GM12891 (cell line): Measurements from ENCODE around the gene ATG7.

Source experiments
- DNase-seq: peaks from one replicate; pipeline ENCODE4 v3.0.0; 2011; ENCODE audit warnings: low spot score; ENCODE audit not compliant: insufficient read length
- FAIRE-seq: peaks from 2 replicates; lab custom pipeline; 2011; peaks lifted over from hg19 to GRCh38; lab: Jason Lieb, UNC
- PAX5 ChIP-seq: IDR thresholded peaks from 2 replicates; pipeline ENCODE4 v1.6.1; 2011; ENCODE audit warnings: low read length, moderate library complexity, mild to moderate bottlenecking; ENCODE audit not compliant: insufficient read depth, severe bottlenecking
- POLR2A ChIP-seq: IDR thresholded peaks from 2 replicates; pipeline ENCODE4 v1.6.1; 2011; ENCODE audit warnings: low read depth, low read length, control low read depth
- POLR2AphosphoS5 ChIP-seq: IDR thresholded peaks from 2 replicates; pipeline ENCODE4 v1.6.1; 2011; ENCODE audit warnings: low read depth, low read length, control low read depth
- POU2F2 ChIP-seq: IDR thresholded peaks from 2 replicates; pipeline ENCODE4 v1.6.1; 2011; ENCODE audit warnings: low read depth, mild to moderate bottlenecking, control low read depth, low read length, moderate library complexity
- SPI1 ChIP-seq: IDR thresholded peaks from 2 replicates; pipeline ENCODE4 v1.6.1; 2011; ENCODE audit warnings: low read depth, low read length, control low read depth
- TAF1 ChIP-seq: IDR thresholded peaks from 2 replicates; pipeline ENCODE4 v1.6.1; 2011; ENCODE audit warnings: low read depth, low read length, control low read depth

Gene ATG7

GRCh38 chr3:11583235-11583634 lies 311.0 kb downstream of the ATG7 start:
- FAIRE-seq (no peak), DNase-seq (no peak)
- TF ChIP-seq POLR2A (no peak), SPI1 (no peak), PAX5 (no peak), TAF1 (no peak), POU2F2 (no peak), POLR2AphosphoS5 (no peak)

- TF ChIP-seq POLR2AphosphoS5 (no peak), SPI1 (no peak), POLR2A (no peak), POU2F2 (no peak), PAX5 (no peak), TAF1 (no peak)
- DNase-seq = no peak
- FAIRE-seq = no peak
These were observed 311.4 kb downstream of the ATG7 start for GRCh38 chr3:11583638-11584046.

- FAIRE-seq = no peak
- TF ChIP-seq POLR2AphosphoS5 = no peak
- no peak for TF ChIP-seq POU2F2
- no peak for TF ChIP-seq PAX5
- no peak for TF ChIP-seq POLR2A
- no peak for TF ChIP-seq TAF1
- no peak for TF ChIP-seq SPI1
- DNase-seq = no peak
These were observed 312.4 kb downstream of the ATG7 start for GRCh38 chr3:11584570-11584969.

GRCh38 chr3:11587766-11588165 lies 315.6 kb downstream of the ATG7 start:
- FAIRE-seq = no peak
- no peak for DNase-seq
- TF ChIP-seq POLR2AphosphoS5 (no peak), TAF1 (no peak), POLR2A (no peak), POU2F2 (no peak), SPI1 (no peak), PAX5 (no peak)

- DNase-seq = no peak
- TF ChIP-seq TAF1 = no peak
- TF ChIP-seq POLR2AphosphoS5 = no peak
- peak; percentile 26; the same call in 1 of the 2 replicates for TF ChIP-seq SPI1
- TF ChIP-seq POU2F2 = no peak
- FAIRE-seq = no peak
These were observed 316.1 kb downstream of the ATG7 start for GRCh38 chr3:11588338-11588737.

GRCh38 chr3:11588755-11589154 lies 316.6 kb downstream of the ATG7 start:
- TF ChIP-seq POLR2AphosphoS5 (no peak), POU2F2 (no peak), TAF1 (no peak), POLR2A (no peak), SPI1 (no peak)
- DNase-seq = no peak
- FAIRE-seq = no peak

- no peak for TF ChIP-seq POLR2A
- no peak for TF ChIP-seq PAX5
- TF ChIP-seq POU2F2 = no peak
- TF ChIP-seq TAF1 = no peak
- no peak for TF ChIP-seq POLR2AphosphoS5
- no peak for TF ChIP-seq SPI1
- DNase-seq = no peak
- no peak for FAIRE-seq
These were observed 317.5 kb downstream of the ATG7 start for GRCh38 chr3:11589706-11590105.

GRCh38 chr3:11591002-11591355 lies 318.8 kb downstream of the ATG7 start:
- FAIRE-seq (no peak), DNase-seq (no peak)
- TF ChIP-seq PAX5 (no peak), POU2F2 (no peak), SPI1 (no peak), POLR2AphosphoS5 (no peak), POLR2A (no peak), TAF1 (no peak)

- no peak for TF ChIP-seq POLR2AphosphoS5
- no peak for TF ChIP-seq POU2F2
- no peak for TF ChIP-seq PAX5
- no peak for TF ChIP-seq SPI1
- no peak for TF ChIP-seq TAF1
- TF ChIP-seq POLR2A = no peak
- FAIRE-seq (no peak), DNase-seq (no peak)
These were observed 319.4 kb downstream of the ATG7 start for GRCh38 chr3:11591391-11592282.
